ENCODE measurements around the gene ETS1.

The ETS1 gene

GRCh38 chr11:128573638-128574037 is 13.7 kb downstream of the ETS1 start:
- Histone ChIP-seq H3K79me2 (ENCODE audit: low read length) (no peaks in the 10 kb centered on the region), H3K4me2 (ENCODE audit: low read depth, low read length) (no peak overlapping the region), H3F3A (ENCODE audit: insufficient read depth, low read length) (no peaks in the 10 kb centered on the region), H2AFZ (ENCODE audit: low read length) (no peak overlapping the region), H3K9me3 (replicated peaks; ENCODE audit: insufficient read depth, low read length) (no peaks in the 10 kb centered on the region), H3K4me1 (ENCODE audit: low read length) (peaks cover 7% of the 10 kb centered on the region; the same call in 1 of the 2 replicates), H4K20me1 (ENCODE audit: insufficient read depth, low read length) (no peaks in the 10 kb centered on the region), H3K4me3 (ENCODE audit: low read length) (no peak overlapping the region), H3K27ac (ENCODE audit: low read length) (no peak overlapping the region), H3K36me3 (replicated peaks; ENCODE audit: insufficient read depth, low read length) (no peaks in the 10 kb centered on the region), H3K9ac (ENCODE audit: low read length) (no peak overlapping the region), H3K9me2 (replicated peaks; ENCODE audit: insufficient read depth, low read length) (no peaks in the 10 kb centered on the region), H3K27me3 (replicated peaks; ENCODE audit: insufficient read depth, low read length) (no peaks in the 10 kb centered on the region)
- no peak for DNase-seq
- TF ChIP-seq EZH2 (optimal IDR thresholded peaks at IDR 0.05; ENCODE audit: low read depth, low read length) (no peak), EZH2phosphoT487 (IDR thresholded peaks at IDR 0.05; ENCODE audit: low read length) (no peak), CTCF (IDR thresholded peaks at IDR 0.05; ENCODE audit: low read length) (no peak)

- no peaks in the 10 kb centered on the region for H3K27me3 ChIP-seq (replicated peaks; ENCODE audit: insufficient read depth, low read length)
- H3K4me2 ChIP-seq (ENCODE audit: low read depth, low read length): no peak overlapping the region
- no peak for TF ChIP-seq EZH2phosphoT487 (IDR thresholded peaks at IDR 0.05; ENCODE audit: low read length)
- TF ChIP-seq CTCF (IDR thresholded peaks at IDR 0.05; ENCODE audit: low read length): no peak
- TF ChIP-seq EZH2 (optimal IDR thresholded peaks at IDR 0.05; ENCODE audit: low read depth, low read length): no peak
- H3F3A ChIP-seq (ENCODE audit: insufficient read depth, low read length): no peaks in the 10 kb centered on the region
- H3K9me2 ChIP-seq (replicated peaks; ENCODE audit: insufficient read depth, low read length): no peaks in the 10 kb centered on the region
- peaks cover 7% of the 10 kb centered on the region; the same call in 1 of the 2 replicates for H3K4me1 ChIP-seq (ENCODE audit: low read length)
- H3K79me2 ChIP-seq (ENCODE audit: low read length): no peaks in the 10 kb centered on the region
- no peak overlapping the region for H2AFZ ChIP-seq (ENCODE audit: low read length)
- no peaks in the 10 kb centered on the region for H4K20me1 ChIP-seq (ENCODE audit: insufficient read depth, low read length)
- no peak overlapping the region for H3K27ac ChIP-seq (ENCODE audit: low read length)
- no peak overlapping the region for H3K9ac ChIP-seq (ENCODE audit: low read length)
- DNase-seq: no peak
- H3K36me3 ChIP-seq (replicated peaks; ENCODE audit: insufficient read depth, low read length): no peaks in the 10 kb centered on the region
- H3K4me3 ChIP-seq (ENCODE audit: low read length): no peak overlapping the region
- H3K9me3 ChIP-seq (replicated peaks; ENCODE audit: insufficient read depth, low read length): no peaks in the 10 kb centered on the region
Measured at GRCh38 chr11:128572965-128573364, 14.4 kb downstream of the ETS1 start.

- no peaks in the 10 kb centered on the region for H3K36me3 ChIP-seq (replicated peaks; ENCODE audit: insufficient read depth, low read length)
- no peaks in the 10 kb centered on the region for H3K9me3 ChIP-seq (replicated peaks; ENCODE audit: insufficient read depth, low read length)
- TF ChIP-seq EZH2phosphoT487 (IDR thresholded peaks at IDR 0.05; ENCODE audit: low read length) (no peak), CTCF (IDR thresholded peaks at IDR 0.05; ENCODE audit: low read length) (no peak), EZH2 (optimal IDR thresholded peaks at IDR 0.05; ENCODE audit: low read depth, low read length) (no peak)
- H3K27me3 ChIP-seq (replicated peaks; ENCODE audit: insufficient read depth, low read length): no peaks in the 10 kb centered on the region
- H3F3A ChIP-seq (ENCODE audit: insufficient read depth, low read length): no peaks in the 10 kb centered on the region
- DNase-seq: no peak
- H3K27ac ChIP-seq (ENCODE audit: low read length): no peak overlapping the region
- H2AFZ ChIP-seq (ENCODE audit: low read length): no peak overlapping the region
- H3K79me2 ChIP-seq (ENCODE audit: low read length): no peaks in the 10 kb centered on the region
- H3K9ac ChIP-seq (ENCODE audit: low read length): no peak overlapping the region
- H3K4me3 ChIP-seq (ENCODE audit: low read length): no peak overlapping the region
- H3K4me2 ChIP-seq (ENCODE audit: low read depth, low read length): no peak overlapping the region
- no peaks in the 10 kb centered on the region for H3K9me2 ChIP-seq (replicated peaks; ENCODE audit: insufficient read depth, low read length)
- no peaks in the 10 kb centered on the region for H4K20me1 ChIP-seq (ENCODE audit: insufficient read depth, low read length)
- H3K4me1 ChIP-seq (ENCODE audit: low read length): peaks cover 4% of the 10 kb centered on the region; the same call in 1 of the 2 replicates
Measured at GRCh38 chr11:128570632-128571031, 16.7 kb downstream of the ETS1 start.

Data from MM.1S (cell line).